Osteoblast (primary cell): ENCODE measurements around the gene KCNA1. TPM values are rescaled to one million over a fixed set of nuclear protein-coding genes. Genes with fewer than 3 reads are reported as not detected.

Experiments used
- DNase-seq: peaks from one replicate; pipeline ENCODE4 v3.0.0; 2011; ENCODE audit warnings: low spot score, mixed read lengths; ENCODE audit not compliant: insufficient read length; ENCODE audit errors: missing footprints
- H2AFZ ChIP-seq: 2 replicates; pipeline ENCODE4 v1.6.0; 2011; ENCODE audit warnings: mild to moderate bottlenecking, low read length
- H3K27ac ChIP-seq: 2 replicates; pipeline ENCODE4 v1.5.1; 2011; ENCODE audit warnings: mild to moderate bottlenecking, low read depth, low read length, moderate library complexity
- H3K27me3 ChIP-seq: 2 replicates; pipeline ENCODE4 v1.6.0; 2012; ENCODE audit warnings: mild to moderate bottlenecking, control low read depth, inconsistent platforms, low read length, moderate library complexity; ENCODE audit not compliant: insufficient read depth
- H3K36me3 ChIP-seq: 2 replicates; pipeline ENCODE4 v1.5.1; 2011; ENCODE audit warnings: mild to moderate bottlenecking, low read length, control low read depth, moderate library complexity; ENCODE audit not compliant: insufficient read depth
- H3K4me1 ChIP-seq: 2 replicates; pipeline ENCODE4 v1.5.1; 2011; ENCODE audit warnings: mild to moderate bottlenecking, low read length, control low read depth, moderate library complexity; ENCODE audit not compliant: insufficient read depth
- H3K4me2 ChIP-seq: 2 replicates; pipeline ENCODE4 v1.6.0; 2011; ENCODE audit warnings: mild to moderate bottlenecking, low read length; ENCODE audit not compliant: insufficient read depth
- H3K4me3 ChIP-seq: fragments of 200-600 bp; sonication (generic); 3 replicates; pipeline ENCODE4 v1.5.1; 2012; ENCODE audit warnings: mild to moderate bottlenecking, low read length, inconsistent platforms; ENCODE audit not compliant: insufficient read depth
- H3K79me2 ChIP-seq: 2 replicates; pipeline ENCODE4 v1.6.0; 2012; ENCODE audit warnings: mild to moderate bottlenecking, low read length, control low read depth, inconsistent platforms; ENCODE audit not compliant: insufficient read depth
- H3K9me3 ChIP-seq: 2 replicates; pipeline ENCODE4 v1.5.1; 2011; ENCODE audit warnings: low read depth, low read length, control low read depth
- H4K20me1 ChIP-seq: 2 replicates; pipeline ENCODE4 v1.6.0; 2012; ENCODE audit warnings: mild to moderate bottlenecking, low read length, control low read depth; ENCODE audit not compliant: insufficient read depth
- total RNA-seq: library from RNA; depleted of rRNA; stranded (reverse); fragments of >200 nt; gene quantifications from 2 replicates; pipeline ENCODE4 v1.2.3, GENCODE V29; 2012
- TF ChIP-seq, protein P1 (sequence below): IDR thresholded peaks from 2 replicates; pipeline ENCODE4 v1.5.1; 2011; ENCODE audit warnings: mild to moderate bottlenecking, low read depth, low read length, moderate library complexity; ENCODE audit errors: extremely low read depth

KCNA1 gene
- total RNA-seq, 1 donor: under 0.01 TPM

DNA sequence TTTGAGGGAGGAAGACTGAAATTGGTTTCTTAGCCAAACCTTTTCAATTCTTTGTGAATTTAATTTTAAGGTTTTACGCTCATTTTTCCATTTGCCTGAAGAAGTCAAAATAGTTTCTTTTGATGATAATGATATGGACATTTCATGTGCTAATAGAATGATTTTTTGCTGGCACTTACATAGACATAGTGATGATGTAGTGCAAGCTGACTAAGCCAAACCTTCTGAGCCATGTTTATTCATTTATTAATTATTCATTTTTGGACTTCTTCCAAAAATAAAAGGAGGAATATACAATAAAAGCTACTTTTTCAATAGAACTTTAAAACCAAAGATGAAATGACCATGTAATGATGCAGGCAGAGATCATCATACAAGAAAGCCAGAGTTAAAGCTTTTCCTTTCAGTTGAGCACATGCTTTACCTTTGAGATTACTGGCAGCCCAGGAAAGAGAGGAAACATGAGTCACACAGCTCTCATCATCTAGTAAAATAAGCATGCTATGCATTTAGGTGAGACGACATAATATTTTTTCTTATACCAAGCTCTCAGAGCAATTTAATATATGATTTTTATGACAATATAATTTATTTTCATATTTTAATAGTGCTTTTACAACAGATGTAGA is 24.8 kb downstream of the KCNA1 start:
- no peaks in the 10 kb centered on the region for H3K9me3 ChIP-seq
- H3K4me2 ChIP-seq: no peak overlapping the region
- no peaks in the 10 kb centered on the region for H3K4me1 ChIP-seq
- no peaks in the 10 kb centered on the region for H3K36me3 ChIP-seq
- no peak overlapping the region for H3K4me3 ChIP-seq
- no peak overlapping the region for H3K27ac ChIP-seq
- no peaks in the 10 kb centered on the region for H3K79me2 ChIP-seq
- DNase-seq: no peak
- no peaks in the 10 kb centered on the region for H3K27me3 ChIP-seq
- H2AFZ ChIP-seq: no peak overlapping the region
- TF ChIP-seq, protein P1, sequence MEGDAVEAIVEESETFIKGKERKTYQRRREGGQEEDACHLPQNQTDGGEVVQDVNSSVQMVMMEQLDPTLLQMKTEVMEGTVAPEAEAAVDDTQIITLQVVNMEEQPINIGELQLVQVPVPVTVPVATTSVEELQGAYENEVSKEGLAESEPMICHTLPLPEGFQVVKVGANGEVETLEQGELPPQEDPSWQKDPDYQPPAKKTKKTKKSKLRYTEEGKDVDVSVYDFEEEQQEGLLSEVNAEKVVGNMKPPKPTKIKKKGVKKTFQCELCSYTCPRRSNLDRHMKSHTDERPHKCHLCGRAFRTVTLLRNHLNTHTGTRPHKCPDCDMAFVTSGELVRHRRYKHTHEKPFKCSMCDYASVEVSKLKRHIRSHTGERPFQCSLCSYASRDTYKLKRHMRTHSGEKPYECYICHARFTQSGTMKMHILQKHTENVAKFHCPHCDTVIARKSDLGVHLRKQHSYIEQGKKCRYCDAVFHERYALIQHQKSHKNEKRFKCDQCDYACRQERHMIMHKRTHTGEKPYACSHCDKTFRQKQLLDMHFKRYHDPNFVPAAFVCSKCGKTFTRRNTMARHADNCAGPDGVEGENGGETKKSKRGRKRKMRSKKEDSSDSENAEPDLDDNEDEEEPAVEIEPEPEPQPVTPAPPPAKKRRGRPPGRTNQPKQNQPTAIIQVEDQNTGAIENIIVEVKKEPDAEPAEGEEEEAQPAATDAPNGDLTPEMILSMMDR: no peak
- no peaks in the 10 kb centered on the region for H4K20me1 ChIP-seq

DNA sequence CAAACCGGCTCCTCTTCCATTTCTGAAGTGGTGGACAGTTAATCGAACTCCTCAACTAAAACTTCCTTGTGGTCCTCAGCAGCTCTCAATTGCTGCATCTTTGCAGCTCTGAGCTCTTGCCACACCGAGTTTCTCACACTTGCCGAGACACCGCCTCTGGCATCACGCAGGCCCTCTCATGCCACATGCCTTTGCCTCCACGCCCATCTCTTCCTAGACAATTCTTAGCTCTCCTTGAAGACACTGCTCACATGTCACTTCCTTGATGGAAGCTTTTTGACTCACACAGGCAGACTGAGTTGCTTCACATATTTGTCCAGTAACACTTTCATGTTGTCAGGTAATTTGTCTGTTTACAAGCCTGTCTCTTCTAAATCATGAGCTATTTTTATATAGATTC is 29.2 kb downstream of the KCNA1 start:
- no peak for DNase-seq
- Histone ChIP-seq H3K79me2 (no peaks in the 10 kb centered on the region), H3K27me3 (no peaks in the 10 kb centered on the region)

DNA sequence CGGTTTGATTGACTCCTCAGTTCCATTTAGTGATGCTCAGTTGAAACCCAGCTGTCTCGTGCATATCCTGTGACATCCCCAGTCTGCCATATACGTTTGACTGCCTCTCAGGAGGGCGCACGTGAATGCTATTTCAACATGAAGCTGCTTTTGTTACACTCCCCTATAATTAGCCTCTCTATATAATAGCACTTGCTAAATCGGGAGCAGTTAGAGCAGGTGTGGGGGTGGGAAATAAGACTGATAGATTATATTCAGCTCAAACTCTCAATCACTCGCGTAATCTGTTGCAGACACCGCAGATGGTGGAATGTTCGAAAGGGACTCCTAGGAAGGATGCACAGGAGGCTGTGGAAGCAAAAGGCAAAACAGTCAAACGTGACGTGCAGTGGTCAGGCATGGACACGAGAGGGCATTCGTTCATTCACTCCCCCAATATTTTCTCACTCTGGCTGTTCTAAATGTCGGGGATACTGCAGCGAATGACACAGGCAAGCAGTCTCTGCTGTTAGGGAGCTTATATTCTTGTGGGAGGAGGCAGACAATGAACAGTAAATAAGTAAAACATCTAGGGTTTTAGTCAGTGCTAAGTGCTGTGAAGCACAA is 29.8 kb downstream of the KCNA1 start:
- Histone ChIP-seq H4K20me1 (no peaks in the 10 kb centered on the region), H3K36me3 (no peaks in the 10 kb centered on the region), H3K4me3 (no peak overlapping the region), H2AFZ (no peak overlapping the region), H3K27ac (no peak overlapping the region), H3K4me2 (no peak overlapping the region), H3K27me3 (no peaks in the 10 kb centered on the region), H3K9me3 (no peaks in the 10 kb centered on the region), H3K79me2 (no peaks in the 10 kb centered on the region), H3K4me1 (no peaks in the 10 kb centered on the region)
- no peak for DNase-seq
- TF ChIP-seq, protein P1: no peak

More for the DNA sequence above, 29.2 kb downstream of the KCNA1 start:
- no peaks in the 10 kb centered on the region for H4K20me1 ChIP-seq
- no peaks in the 10 kb centered on the region for H3K36me3 ChIP-seq
- no peaks in the 10 kb centered on the region for H3K4me1 ChIP-seq
- no peak overlapping the region for H3K4me2 ChIP-seq
- no peak overlapping the region for H3K27ac ChIP-seq
- H3K9me3 ChIP-seq: no peaks in the 10 kb centered on the region
- TF ChIP-seq, protein P1: no peak
- no peak overlapping the region for H3K4me3 ChIP-seq
- no peak overlapping the region for H2AFZ ChIP-seq

DNA sequence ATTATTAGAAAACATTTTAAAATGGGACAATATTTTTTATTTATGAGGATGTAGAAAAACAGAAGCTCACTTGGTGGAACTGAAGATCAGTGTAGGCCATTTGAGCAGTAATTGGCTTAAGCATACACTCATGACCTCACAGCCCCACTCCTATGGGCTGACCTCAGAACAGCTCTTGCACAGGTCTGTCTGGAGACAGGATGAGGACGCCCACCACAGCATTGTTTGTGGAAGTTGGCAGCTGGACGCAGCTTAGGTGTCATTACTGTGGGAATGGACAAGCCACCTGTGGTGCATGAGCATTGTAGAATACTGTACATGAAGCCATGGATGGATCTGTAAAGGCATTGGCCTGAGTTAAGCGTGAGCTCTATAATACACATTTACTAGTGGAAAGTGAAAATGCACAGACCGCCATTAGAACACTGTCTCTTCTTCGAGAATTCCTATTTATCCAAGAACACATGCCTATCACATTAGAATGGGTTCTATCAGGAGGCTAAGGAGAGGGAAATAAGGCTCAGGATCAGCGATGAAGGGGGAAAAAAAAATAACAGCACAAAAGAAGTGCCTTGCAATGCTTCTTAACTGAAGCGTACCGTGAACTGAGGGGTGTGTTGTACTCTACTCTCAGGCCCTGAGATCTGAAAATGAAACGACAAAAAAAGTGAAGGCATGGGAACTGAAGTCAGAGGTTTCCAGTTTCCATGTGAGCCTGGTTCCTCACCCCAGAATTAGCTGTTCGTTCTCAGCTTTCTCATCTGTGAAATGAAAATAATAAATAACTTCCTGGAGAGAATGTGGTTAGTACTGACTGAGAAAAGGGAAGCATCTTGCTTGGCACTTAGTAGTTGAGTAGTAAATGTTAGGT is 33.6 kb downstream of the KCNA1 start:
- Histone ChIP-seq H3K27me3 (no peaks in the 10 kb centered on the region), H2AFZ (no peak overlapping the region), H3K79me2 (no peaks in the 10 kb centered on the region), H3K4me2 (no peak overlapping the region), H3K4me3 (no peak overlapping the region), H3K36me3 (no peaks in the 10 kb centered on the region), H4K20me1 (no peaks in the 10 kb centered on the region), H3K4me1 (no peaks in the 10 kb centered on the region), H3K27ac (no peak overlapping the region), H3K9me3 (no peaks in the 10 kb centered on the region)
- TF ChIP-seq, protein P1: no peak
- DNase-seq: no peak
